ENCODE results near the gene ULBP3. TPM values are rescaled to one million over a fixed set of nuclear protein-coding genes. Genes with fewer than 3 reads are reported as not detected.

ULBP3 gene
- total RNA-seq = not detected

DNA sequence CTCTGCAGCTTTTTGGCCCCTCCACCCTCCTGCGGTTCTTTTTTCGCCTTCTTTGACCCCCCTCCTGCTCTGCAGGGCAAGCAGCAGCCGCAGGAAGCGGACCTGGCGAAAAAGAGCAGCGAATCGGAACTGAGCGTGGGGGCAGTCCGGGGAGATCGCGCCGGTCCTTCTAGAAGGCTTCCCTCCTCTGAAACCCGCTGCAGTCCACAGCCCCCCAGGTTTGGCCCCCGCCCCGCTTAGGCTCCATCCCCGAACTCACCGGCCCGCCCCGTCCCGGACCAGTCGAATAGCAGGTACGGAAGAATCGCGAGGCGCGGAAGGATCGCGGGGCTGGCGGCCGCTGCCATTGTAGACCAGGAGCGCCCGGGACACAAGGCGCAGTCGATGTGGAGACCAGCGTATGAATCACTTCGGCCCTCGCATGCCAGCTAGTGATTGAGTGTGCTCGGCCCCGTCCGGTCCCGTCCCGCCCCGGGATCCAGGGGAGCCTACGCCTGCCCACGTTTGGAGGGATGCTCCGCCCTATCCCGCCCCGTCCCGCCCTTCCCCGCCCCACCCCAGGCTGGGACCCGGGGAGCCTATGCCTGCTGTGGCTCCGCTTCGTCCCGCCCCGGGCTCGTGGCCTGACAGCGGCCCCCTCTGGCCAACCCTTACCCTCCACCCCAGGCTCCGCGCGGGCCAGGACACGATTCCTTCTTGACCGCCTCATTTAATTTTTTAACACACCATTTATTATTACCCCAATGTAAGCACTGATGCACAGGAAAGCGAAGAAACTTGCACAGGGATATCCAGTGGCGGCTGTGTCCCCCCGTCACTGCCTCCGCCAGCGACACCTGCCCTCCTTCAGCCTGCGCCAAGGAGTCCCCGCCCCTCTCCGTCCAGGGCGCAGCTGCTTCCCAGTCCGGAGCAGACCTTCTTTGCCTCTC, at the start of gene ULBP3:
TSS of gene ULBP3 (minus strand) at position 402 of the 929 bp plus-strand sequence. CDS start at position 347, 55 bp downstream.
- DNase-seq = peak; percentile 83
- no peak within 1 kb of the TSS for H3K27ac Mint-ChIP-seq
- intact Hi-C loops (cut with micrococcal nuclease) = loop anchor here (1.0 kb wide), 4 partner anchors 44 to 135 kb away; partner anchors contain the start of gene RAET1L
- H3K27me3 Mint-ChIP-seq (ENCODE audit: low read depth) = peaks cover 2% of the 10 kb centered on the region
- peak within 1 kb of the TSS; percentile 72 for H3K4me3 Mint-ChIP-seq
- H3K4me1 Mint-ChIP-seq (ENCODE audit: low read depth) = peaks cover 4% of the 10 kb centered on the region
- no peaks in the 10 kb centered on the region for H3K9me3 Mint-ChIP-seq
- CTCF ChIA-PET = interaction anchor here (3.4 kb wide), 1 partner anchor 15 kb away, joined by 45 read pairs; no protein-coding TSS in a partner anchor
- H3K36me3 Mint-ChIP-seq (ENCODE audit: low read depth) = no peaks in the 10 kb centered on the region

DNA sequence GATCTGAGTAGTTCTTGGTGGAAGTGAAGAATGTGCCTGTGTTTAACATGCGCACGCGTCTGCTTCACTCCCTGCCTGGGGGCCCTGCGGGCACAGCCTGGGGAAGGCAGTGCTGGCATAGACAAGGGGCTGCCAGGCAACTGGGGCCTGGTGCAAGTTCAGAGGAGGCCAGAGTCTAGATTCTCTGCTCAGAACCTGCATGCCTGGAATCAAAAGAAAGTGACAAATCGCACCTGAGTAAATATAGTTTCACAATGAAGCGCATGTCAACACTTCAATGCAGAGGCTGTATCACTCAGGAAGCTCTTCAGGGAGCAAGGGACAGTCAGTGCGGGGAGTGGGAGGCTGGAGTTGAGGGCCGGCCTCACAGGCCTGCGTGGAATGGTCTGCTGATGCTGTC, 49.7 kb upstream of the ULBP3 start:
- H3K27me3 Mint-ChIP-seq (ENCODE audit: low read depth) = no peaks in the 10 kb centered on the region
- H3K4me3 Mint-ChIP-seq = no peak overlapping the region
- no peak overlapping the region for H3K27ac Mint-ChIP-seq
- no peaks in the 10 kb centered on the region for H3K9me3 Mint-ChIP-seq
- H3K36me3 Mint-ChIP-seq (ENCODE audit: low read depth) = no peaks in the 10 kb centered on the region
- intact Hi-C loops (cut with micrococcal nuclease) = no loop called here
- no peak for DNase-seq
- H3K4me1 Mint-ChIP-seq (ENCODE audit: low read depth) = peaks cover 8% of the 10 kb centered on the region
- CTCF ChIA-PET = interaction anchor here (0.6 to 2.0 kb wide), 3 partner anchors 37 to 479 kb away, joined by 3 to 8 read pairs (median 3); no protein-coding TSS in a partner anchor

DNA sequence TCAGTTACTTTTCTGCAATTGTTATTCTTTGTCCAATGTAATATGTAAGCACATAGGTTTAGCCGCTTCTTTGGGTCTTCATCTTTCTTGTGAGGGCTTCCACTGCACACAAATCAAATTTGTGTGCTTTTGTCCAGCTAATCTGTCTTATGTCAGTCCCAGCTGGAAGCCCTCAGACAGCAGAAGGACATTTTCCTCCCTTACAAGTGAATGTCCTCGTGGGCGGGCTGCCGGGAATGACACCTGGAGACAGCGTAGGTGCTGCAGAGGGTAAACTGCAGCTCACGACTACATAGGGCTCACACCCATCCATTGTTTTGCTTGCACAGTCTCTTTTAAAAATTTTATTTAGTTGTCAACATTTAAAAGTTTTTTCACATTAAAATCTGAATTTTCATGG, 49.3 kb upstream of the ULBP3 start:
- Mint-ChIP-seq H3K4me1 (ENCODE audit: low read depth) (peaks cover 8% of the 10 kb centered on the region), H3K27ac (no peak overlapping the region), H3K36me3 (ENCODE audit: low read depth) (no peaks in the 10 kb centered on the region), H3K4me3 (no peak overlapping the region), H3K9me3 (no peaks in the 10 kb centered on the region), H3K27me3 (ENCODE audit: low read depth) (no peaks in the 10 kb centered on the region)
- CTCF ChIA-PET = interaction anchor here (2.0 kb wide), 1 partner anchor 37 kb away, joined by 8 read pairs; no protein-coding TSS in a partner anchor
- no peak for DNase-seq
- intact Hi-C loops (cut with micrococcal nuclease) = no loop called here

DNA sequence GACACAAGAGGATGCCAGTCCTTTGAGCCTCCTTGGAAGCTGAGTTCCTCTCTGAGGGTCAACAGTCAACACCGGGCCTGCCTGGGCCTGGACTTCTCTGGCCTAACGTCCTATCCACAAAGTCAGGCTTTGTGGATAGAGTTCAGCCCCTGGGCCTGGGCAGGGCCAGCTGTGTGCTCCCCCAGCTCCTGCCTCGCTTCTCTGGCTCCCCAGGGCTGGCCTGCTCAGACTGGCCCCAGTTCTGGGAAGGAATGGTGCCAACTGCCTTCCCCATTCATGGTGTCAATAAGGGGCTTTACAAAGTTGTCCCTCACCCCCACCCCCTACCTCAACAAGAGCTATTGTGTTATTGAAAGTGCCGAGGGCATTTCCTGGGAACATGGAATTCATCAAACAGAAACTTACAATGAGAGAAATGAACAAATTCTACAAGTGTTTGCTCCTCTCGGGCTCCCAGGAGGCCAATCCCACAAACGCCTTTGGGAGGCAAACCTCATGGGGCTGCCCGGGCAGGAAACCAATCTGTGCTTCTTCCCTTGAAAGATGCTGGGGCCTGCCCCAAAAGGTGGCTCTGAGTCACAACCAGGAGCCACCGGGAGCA, 47.4 kb upstream of the ULBP3 start:
- Mint-ChIP-seq H3K4me1 (ENCODE audit: low read depth) (peaks cover 8% of the 10 kb centered on the region), H3K9me3 (no peaks in the 10 kb centered on the region), H3K4me3 (no peak overlapping the region), H3K27me3 (ENCODE audit: low read depth) (no peaks in the 10 kb centered on the region), H3K27ac (no peak overlapping the region), H3K36me3 (ENCODE audit: low read depth) (no peaks in the 10 kb centered on the region)
- no peak for DNase-seq
- intact Hi-C loops (cut with micrococcal nuclease) = no loop called here
- CTCF ChIA-PET = no interaction called here

DNA sequence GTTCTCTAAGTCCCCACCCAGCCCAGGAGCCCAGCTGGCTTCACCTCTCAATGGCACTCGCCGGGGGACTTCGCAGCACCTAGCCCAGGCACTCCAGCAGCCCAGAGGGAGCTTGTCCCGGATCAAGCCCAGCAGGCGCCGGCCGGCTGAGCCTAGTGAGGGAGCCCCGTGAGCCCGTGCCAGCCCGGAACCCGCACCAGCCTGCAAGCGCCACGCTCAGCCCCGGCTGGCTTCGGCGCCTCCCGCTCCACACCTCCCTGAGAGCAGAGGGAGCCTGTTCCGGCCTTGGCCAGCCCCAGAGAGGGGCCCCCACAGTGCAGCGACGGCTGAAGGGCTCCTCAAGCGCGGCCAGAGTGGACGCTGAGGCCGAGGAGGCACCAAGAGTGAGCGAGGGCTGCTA, 46.8 kb upstream of the ULBP3 start:
- CTCF ChIA-PET = no interaction called here
- Mint-ChIP-seq H3K27me3 (ENCODE audit: low read depth) (no peaks in the 10 kb centered on the region), H3K36me3 (ENCODE audit: low read depth) (no peaks in the 10 kb centered on the region), H3K4me3 (no peak overlapping the region), H3K9me3 (no peaks in the 10 kb centered on the region), H3K27ac (no peak overlapping the region), H3K4me1 (ENCODE audit: low read depth) (peaks cover 8% of the 10 kb centered on the region)
- DNase-seq = no peak
- intact Hi-C loops (cut with micrococcal nuclease) = no loop called here

DNA sequence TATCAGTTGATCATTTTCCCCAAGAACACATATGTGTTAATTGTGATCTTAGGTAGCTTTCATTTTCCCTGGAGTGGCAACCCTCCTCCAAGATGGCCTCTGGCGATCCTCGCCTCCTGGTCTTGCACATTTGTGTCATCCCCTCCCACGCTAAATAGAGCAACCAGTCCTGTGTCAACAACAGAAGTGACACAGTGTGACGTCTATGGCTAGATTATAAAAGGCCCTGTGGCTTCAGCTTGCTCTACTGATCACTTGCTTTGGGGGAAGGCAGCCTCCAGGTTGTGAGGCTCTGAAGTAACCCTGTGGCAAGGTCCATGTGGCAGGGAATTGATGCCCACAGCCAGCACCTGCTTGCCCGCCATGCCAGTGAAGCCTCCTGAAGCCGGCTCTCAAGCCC, 43.3 kb upstream of the ULBP3 start:
- H3K27ac Mint-ChIP-seq = no peak overlapping the region
- H3K36me3 Mint-ChIP-seq (ENCODE audit: low read depth) = no peaks in the 10 kb centered on the region
- CTCF ChIA-PET = no interaction called here
- H3K9me3 Mint-ChIP-seq = no peaks in the 10 kb centered on the region
- DNase-seq = no peak
- H3K4me1 Mint-ChIP-seq (ENCODE audit: low read depth) = no peaks in the 10 kb centered on the region
- no peaks in the 10 kb centered on the region for H3K27me3 Mint-ChIP-seq (ENCODE audit: low read depth)
- intact Hi-C loops (cut with micrococcal nuclease) = no loop called here
- H3K4me3 Mint-ChIP-seq = no peak overlapping the region

DNA sequence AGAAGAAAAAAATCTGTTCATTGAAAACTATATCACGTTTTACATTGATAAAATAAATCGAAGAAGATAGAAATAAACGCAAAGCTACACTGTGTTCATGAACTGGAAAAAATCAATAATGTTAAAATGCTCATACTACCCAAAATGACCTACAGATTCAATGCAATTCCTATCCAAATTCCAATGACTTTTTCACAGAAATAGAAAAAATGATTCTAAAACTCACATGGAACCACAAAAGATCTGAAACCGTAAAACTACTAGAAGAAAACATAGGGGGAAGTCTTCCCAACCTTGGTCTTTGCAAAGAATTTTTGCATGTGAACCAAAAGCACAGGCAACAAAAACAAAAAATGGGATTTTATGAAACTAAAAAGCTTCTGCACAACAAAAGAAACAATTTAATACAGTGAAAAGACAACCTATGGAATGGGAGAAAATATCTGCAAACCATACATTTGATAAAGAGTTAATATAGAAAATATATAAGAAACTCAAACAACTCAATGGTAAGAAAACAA, 33.9 kb upstream of the ULBP3 start:
- intact Hi-C loops (cut with micrococcal nuclease) = no loop called here
- Mint-ChIP-seq H3K27me3 (ENCODE audit: low read depth) (no peaks in the 10 kb centered on the region), H3K27ac (no peak overlapping the region), H3K4me3 (no peak overlapping the region), H3K9me3 (no peaks in the 10 kb centered on the region), H3K4me1 (ENCODE audit: low read depth) (no peaks in the 10 kb centered on the region), H3K36me3 (ENCODE audit: low read depth) (no peaks in the 10 kb centered on the region)
- DNase-seq = no peak
- CTCF ChIA-PET = no interaction called here

DNA sequence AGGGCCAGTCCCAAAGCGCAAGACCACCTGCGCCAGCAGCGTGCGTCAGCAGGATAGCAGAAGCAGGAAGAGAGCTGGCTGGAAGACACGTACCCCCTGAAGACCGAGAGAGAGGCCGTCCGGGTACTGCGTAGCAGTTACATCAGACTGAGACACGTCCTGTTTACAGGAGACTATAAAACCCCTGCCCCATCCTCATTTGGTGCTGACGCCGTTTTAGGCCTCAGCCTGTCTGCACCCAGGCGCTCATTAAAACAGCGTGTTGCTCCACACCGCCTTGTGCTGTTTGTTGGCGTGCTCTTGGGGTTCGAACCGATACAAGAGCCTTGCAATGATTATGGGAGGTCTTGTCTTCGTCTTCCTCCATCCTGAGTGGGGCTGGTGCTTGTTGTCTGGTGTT, 31.8 kb upstream of the ULBP3 start:
- Mint-ChIP-seq H3K27me3 (ENCODE audit: low read depth) (no peaks in the 10 kb centered on the region), H3K9me3 (no peaks in the 10 kb centered on the region), H3K4me1 (ENCODE audit: low read depth) (no peaks in the 10 kb centered on the region), H3K4me3 (no peak overlapping the region), H3K27ac (no peak overlapping the region), H3K36me3 (ENCODE audit: low read depth) (no peaks in the 10 kb centered on the region)
- no peak for DNase-seq
- CTCF ChIA-PET = interaction anchor here (0.6 kb wide), 1 partner anchor 635 kb away, joined by 3 read pairs; no protein-coding TSS in a partner anchor
- intact Hi-C loops (cut with micrococcal nuclease) = no loop called here

DNA sequence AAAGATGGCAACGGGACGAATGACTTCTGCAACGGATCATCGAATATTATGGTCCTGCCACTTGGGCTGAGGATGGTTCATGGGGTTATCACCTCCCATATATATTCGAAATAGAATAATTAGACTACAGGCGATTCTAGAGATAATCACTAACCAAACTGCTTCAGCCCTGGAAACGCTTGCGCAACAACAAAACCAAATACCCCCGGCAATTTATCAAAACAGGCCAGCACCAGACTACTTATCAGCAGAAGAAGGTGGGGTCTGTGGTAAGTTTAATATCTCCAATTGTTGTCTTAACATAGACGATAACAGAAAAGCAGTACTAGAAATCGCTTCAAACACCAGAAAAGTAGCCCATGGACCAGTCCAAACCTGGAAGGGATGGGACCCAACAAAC, 31.0 kb upstream of the ULBP3 start:
- Mint-ChIP-seq H3K27ac (no peak overlapping the region), H3K4me3 (no peak overlapping the region), H3K36me3 (ENCODE audit: low read depth) (no peaks in the 10 kb centered on the region), H3K4me1 (ENCODE audit: low read depth) (no peaks in the 10 kb centered on the region), H3K27me3 (ENCODE audit: low read depth) (no peaks in the 10 kb centered on the region), H3K9me3 (no peaks in the 10 kb centered on the region)
- no peak for DNase-seq
- intact Hi-C loops (cut with micrococcal nuclease) = no loop called here
- CTCF ChIA-PET = no interaction called here

DNA sequence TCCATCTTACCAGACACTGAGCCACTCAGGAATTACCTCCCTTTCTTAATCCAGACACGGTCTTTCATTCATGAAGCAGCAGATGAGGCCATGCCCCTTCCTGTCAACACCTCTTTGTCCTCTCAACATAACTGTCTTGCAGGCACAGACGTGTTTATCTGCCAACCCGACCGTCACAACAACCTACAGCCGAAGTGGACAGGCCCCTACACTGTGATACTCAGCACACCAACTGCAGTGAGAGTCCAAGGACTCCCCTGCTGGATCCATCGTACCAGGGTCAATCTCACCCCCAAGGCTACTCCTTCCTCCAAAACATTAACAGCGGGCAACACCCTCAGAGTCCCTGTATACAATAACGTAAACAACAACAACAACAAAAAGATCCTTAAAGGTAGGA, 30.6 kb upstream of the ULBP3 start:
- intact Hi-C loops (cut with micrococcal nuclease) = no loop called here
- no peak for DNase-seq
- Mint-ChIP-seq H3K4me3 (no peak overlapping the region), H3K36me3 (ENCODE audit: low read depth) (no peaks in the 10 kb centered on the region), H3K27ac (no peak overlapping the region), H3K4me1 (ENCODE audit: low read depth) (no peaks in the 10 kb centered on the region), H3K9me3 (no peaks in the 10 kb centered on the region), H3K27me3 (ENCODE audit: low read depth) (no peaks in the 10 kb centered on the region)
- CTCF ChIA-PET = no interaction called here

DNA sequence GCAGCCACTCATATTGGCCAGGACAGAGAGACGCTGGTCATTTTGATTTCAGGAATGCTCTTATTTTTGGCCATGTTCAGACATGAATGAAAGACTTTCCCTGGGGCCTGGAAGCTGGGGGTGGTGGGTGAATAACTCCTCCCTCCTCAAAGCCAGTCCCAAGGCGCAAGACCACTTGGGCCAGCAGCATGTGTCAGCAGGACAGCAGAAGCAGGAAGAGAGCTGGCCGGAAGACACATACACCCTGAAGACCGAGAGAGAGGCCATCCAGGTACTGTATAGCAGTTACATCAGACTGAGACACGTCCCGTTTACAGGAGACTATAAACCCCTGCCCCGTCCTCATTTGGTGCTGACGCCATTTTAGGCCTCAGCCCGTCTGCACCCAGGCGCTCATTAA, 29.2 kb upstream of the ULBP3 start:
- CTCF ChIA-PET = no interaction called here
- intact Hi-C loops (cut with micrococcal nuclease) = no loop called here
- Mint-ChIP-seq H3K36me3 (ENCODE audit: low read depth) (no peaks in the 10 kb centered on the region), H3K27ac (no peak overlapping the region), H3K9me3 (no peaks in the 10 kb centered on the region), H3K4me1 (ENCODE audit: low read depth) (no peaks in the 10 kb centered on the region), H3K4me3 (no peak overlapping the region), H3K27me3 (ENCODE audit: low read depth) (no peaks in the 10 kb centered on the region)
- no peak for DNase-seq

DNA sequence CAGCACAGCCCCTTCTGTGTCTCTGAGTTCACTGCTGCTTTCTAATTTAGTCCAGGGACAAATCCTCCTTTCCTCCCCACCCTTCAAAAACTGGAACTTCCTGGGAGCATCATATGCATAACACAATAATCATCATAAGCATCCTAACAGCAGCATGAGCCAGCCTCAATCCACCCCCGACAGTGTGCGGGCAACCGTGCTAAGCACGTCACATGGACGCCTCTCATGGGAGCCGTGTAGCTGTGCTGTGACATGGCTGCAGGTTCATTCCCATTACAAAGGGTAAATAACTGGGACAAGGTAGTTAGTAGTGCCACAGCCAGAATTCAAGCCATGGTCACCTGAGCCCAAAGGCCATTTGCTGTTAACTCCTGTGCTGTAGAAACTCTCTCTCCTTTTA, 24.5 kb upstream of the ULBP3 start:
- Mint-ChIP-seq H3K36me3 (ENCODE audit: low read depth) (no peaks in the 10 kb centered on the region), H3K27me3 (ENCODE audit: low read depth) (no peaks in the 10 kb centered on the region), H3K4me3 (no peak overlapping the region), H3K27ac (no peak overlapping the region), H3K4me1 (ENCODE audit: low read depth) (no peaks in the 10 kb centered on the region), H3K9me3 (no peaks in the 10 kb centered on the region)
- DNase-seq = no peak
- CTCF ChIA-PET = no interaction called here
- intact Hi-C loops (cut with micrococcal nuclease) = no loop called here
